Testis (tissue), 2 donors: ENCODE measurements around the gene SORT1.

Experiments
- POLR2A ChIP-seq: fragments of 450-650 bp; IDR thresholded peaks from one replicate; pipeline ENCODE4 v1.6.1; 2017; ENCODE audit warnings: antibody characterized with exemption, mild to moderate bottlenecking, moderate library complexity
- TF ChIP-seq, protein P1 (sequence below), 3 experiments: fragments of 450-650 bp in 2 of 3; fragments of 200-600 bp in 1 of 3; sonication (generic) in 1 of 3; IDR thresholded peaks; one replicate each; pipeline ENCODE4 v1.5.1; 2016 to 2019; ENCODE audit warnings: antibody characterized with exemption in 3 of 3, mild to moderate bottlenecking in 2 of 3, moderate library complexity in 1 of 3

GRCh38 chr1:109272831-109273547 lies 124.7 kb downstream of the SORT1 start:
- TF ChIP-seq, protein P1, sequence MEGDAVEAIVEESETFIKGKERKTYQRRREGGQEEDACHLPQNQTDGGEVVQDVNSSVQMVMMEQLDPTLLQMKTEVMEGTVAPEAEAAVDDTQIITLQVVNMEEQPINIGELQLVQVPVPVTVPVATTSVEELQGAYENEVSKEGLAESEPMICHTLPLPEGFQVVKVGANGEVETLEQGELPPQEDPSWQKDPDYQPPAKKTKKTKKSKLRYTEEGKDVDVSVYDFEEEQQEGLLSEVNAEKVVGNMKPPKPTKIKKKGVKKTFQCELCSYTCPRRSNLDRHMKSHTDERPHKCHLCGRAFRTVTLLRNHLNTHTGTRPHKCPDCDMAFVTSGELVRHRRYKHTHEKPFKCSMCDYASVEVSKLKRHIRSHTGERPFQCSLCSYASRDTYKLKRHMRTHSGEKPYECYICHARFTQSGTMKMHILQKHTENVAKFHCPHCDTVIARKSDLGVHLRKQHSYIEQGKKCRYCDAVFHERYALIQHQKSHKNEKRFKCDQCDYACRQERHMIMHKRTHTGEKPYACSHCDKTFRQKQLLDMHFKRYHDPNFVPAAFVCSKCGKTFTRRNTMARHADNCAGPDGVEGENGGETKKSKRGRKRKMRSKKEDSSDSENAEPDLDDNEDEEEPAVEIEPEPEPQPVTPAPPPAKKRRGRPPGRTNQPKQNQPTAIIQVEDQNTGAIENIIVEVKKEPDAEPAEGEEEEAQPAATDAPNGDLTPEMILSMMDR (IDR thresholded peaks at IDR 0.05): no peak
- TF ChIP-seq POLR2A: no peak
